Measurements from ENCODE around the gene ZNF593. TPM values are rescaled to one million over a fixed set of nuclear protein-coding genes. Genes with fewer than 3 reads are reported as not detected.

The ZNF593 gene
- total RNA-seq, 1 donor from 2014 or later, result 11.6 TPM

DNA sequence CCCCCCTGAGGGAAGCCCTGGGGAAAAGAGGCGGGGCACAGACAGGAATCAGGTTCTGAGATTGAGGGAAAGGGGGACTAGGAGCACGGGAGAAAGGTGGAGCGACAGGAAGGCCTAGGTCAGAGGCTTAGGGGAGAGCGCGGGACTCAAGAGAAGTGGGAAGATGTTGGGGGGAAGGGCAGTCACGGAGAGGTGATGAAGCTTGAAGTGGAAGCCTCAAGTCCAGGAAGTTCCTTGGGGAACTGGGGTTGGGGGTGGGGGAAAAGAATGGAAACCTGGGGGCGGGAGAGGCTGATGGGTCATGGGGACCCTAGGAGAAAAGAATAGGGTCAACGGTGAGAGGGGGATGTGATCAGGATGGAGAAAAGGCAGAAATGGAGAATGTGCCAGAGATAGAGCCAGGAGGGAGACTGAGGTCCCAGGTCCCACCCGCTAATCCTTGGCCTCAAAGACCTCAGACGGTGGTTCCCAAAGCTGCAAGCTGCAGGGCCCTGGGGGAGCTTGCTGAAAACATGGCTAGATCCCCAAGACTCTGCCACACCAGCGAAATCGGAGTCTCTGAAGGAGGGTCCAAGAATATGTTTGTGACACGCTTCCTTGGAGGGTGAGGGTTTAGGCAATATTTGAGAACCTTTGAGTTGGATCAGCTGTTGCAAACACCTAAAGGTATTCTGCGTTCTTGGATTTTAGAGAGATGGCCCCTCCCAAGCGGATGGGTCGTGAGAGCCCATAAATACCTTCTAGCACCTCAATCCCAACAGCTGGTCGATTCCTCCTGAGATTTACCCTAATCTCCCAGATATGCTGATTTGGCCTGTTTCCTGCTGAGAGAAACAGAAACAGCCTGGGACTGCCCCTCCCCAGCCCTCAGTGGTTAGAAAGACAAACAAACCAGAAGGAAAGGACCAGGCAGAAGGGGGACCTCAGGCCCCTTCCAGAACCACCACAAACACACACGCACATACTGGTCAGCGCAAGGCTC lies 4.6 kb upstream of the ZNF593 start:
- intact Hi-C loops (cut with micrococcal nuclease), result loop anchor here (10.0 kb wide), 1 partner anchor 60 kb away; no protein-coding TSS in a partner anchor
- no peak for DNase-seq
- ATAC-seq, result no peak

DNA sequence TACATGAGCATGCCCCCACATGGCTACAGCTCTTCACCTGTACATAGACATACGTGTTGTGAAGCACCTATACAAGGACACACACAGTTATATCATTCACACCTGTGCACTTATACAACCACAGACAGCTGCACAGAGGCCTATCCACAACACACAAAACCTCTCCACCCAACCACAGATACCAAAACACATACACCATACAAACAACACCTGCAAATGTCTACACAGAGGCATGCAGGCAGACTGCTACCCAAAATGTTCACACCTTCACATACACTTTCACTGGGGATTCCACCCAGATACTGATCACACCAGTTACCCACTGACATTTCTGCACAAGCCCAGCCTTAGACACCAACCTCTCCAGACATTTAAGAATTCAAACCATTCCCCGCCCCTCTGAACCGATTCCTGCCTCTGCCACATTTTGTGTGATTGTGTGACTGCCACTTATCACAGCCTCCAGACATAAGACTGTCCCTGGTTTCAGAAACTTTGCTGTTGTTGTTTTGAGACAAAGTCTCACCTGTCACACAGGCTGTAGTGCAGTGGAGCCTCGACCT lies 2.9 kb upstream of the ZNF593 start:
- DNase-seq, result no peak
- intact Hi-C loops (cut with micrococcal nuclease), result loop anchor here (10.0 kb wide), 1 partner anchor 62 kb away; no protein-coding TSS in a partner anchor
- no peak for ATAC-seq

DNA sequence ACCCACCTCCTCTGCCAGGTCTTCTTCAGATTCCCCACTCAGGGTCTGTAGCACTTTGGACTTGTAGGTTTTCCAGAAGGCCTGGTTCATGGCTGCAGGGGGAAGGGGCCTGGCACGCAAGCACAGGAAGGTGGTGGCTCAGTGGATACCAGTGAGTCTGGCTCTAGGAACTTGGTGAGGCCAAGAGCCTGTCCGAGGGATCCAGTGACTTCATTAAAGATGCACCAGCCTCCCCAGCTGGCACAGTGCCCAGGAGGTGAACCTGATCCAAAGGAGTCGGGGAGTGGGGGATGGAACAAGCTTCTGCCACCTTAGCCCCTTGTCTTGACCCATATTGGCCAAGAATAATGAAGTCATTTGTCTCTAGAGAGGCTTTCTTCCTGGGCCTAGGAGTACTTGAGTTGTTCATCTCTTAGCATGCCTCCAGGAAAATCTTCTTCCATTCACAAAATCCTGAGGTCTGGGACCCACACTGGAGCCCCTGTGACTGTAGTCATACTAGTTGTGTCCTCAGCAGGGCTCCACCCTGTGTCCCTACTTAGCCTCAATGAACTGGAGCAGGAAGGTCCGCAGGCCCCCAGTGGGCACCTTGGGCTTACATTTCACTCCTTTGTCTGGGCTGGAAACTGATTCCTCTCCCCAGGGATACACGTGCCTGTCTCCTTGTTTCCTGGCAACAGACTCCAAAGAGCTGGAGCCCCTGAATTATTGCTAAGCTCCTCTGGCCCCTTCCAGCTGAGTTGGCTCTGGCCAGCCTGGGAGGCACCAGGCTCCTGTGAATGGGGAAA lies 1.1 kb upstream of the ZNF593 start, which contains the start of gene C1orf232:
TSS of gene C1orf232 (minus strand) at position 554 of the 788 bp plus-strand sequence. CDS start at position 90, 464 bp downstream.
- ATAC-seq, result no peak

DNA sequence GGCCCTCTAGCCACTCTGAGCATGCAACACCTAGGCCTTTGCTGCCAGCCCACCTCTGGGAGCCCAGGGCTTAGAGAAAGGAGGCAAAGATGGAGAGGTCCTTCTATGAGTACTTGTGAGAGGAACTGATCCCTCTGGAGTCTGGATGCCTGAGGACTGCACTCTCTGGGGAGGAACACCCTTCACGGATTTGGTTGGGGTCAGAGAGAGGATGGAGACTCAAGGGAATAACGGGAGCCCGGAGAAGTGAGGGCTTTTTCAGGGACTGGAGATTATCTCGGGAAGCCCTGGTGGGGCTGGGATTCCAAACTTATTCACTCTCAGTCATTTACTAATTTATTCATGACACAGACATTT lies 532 bp upstream of the ZNF593 start:
- intact Hi-C loops (cut with micrococcal nuclease), result loop anchor here (10.0 kb wide), 1 partner anchor 64 kb away; no protein-coding TSS in a partner anchor
- ATAC-seq (no peak), DNase-seq (no peak)

More for the DNA sequence above, 1.1 kb upstream of the ZNF593 start, which contains the start of gene C1orf232:
- intact Hi-C loops (cut with micrococcal nuclease), result loop anchor here (10.0 kb wide), 1 partner anchor 64 kb away; no protein-coding TSS in a partner anchor
- no peak for DNase-seq

DNA sequence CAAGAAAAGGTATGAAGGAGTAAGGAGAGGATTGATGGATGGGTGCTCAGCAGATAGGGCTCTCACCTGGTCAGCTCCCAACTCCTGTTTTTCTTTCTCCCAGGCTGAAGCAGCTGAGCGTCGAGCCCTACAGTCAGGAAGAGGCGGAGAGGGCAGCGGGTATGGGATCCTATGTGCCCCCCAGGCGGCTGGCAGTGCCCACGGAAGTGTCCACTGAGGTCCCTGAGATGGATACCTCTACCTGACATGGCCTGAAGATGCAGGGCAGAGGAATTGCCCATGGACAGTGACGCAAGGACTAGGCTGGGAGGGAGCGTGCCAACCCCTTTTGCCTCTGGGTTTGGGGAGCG lies 739 bp downstream of the ZNF593 start:
- no peak for ATAC-seq
- intact Hi-C loops (cut with micrococcal nuclease), result no loop called here
- no peak for DNase-seq

DNA sequence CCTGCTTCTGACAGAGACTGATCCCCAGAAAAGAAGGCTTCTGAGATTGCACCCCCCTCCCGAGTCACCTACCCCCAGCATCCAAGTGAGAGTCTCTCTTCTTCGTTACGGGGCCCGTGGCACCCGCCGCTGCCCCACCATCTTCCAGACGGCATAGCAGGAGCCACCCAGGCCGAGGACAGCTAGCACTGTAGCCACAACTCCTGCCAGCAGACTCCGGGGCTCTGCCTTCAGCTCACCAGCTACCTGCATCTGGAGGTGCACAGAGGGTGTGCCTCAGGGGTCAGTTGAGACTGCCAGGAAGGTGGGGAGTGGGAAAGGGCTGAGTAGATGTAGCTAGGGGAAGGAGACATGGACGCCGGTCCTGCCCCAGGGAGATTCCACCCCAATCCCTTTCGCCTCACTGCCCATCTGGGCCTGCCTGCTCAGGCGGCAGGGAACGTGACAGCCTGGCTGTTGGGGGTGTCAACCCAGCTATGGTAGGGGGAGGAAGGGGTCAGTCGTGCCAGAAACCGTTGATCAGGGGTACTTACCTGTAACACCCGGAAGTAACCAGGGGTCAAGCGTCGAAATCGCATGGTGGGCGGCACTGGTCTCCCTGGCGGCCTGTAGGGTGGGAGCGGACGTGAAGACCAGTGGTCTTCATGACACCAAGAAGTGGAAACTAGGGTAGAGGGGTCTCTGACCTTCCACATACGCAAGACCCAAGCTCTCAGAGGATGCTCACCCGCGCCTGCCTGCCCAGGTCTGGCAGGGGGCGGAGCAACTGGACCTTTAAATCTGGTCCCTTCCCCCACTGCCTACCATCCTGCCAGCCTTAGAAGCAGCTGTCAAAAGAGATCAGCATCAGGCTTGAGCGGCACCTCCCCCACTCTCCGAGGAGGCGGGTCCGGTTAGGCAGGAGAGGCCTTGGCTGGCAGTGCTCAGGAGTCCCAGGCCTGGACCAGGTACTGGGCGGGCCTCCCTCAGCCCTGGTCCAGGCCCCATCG lies 1.7 kb downstream of the ZNF593 start, which contains the start of gene ZNF593OS:
TSS of gene ZNF593OS (minus strand) at position 749 of the 989 bp plus-strand sequence. CDS start at position 578, 171 bp downstream.
- ATAC-seq (no peak), DNase-seq (no peak)
- intact Hi-C loops (cut with micrococcal nuclease), result no loop called here

DNA sequence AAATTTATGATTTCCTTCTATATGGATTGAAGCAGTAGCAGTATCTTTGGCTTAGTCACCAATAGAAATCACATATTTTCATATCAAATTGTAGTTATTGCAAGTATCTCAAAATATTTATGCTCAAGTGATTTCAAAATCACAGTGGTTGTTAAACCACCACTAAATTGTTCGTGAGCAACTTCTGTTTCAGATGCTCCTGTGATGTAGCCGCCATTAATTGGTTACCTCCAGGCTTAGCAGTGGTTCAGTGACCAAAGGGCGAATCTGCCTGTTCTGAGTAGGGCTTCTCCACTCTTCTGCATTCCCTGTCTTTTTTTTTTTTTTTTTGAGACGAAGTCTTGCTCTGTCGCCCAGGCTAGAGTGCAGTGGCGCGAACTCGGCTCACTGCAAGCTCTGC lies 5.6 kb downstream of the ZNF593 start:
- DNase-seq (no peak), ATAC-seq (no peak)
- intact Hi-C loops (cut with micrococcal nuclease), result no loop called here

DNA sequence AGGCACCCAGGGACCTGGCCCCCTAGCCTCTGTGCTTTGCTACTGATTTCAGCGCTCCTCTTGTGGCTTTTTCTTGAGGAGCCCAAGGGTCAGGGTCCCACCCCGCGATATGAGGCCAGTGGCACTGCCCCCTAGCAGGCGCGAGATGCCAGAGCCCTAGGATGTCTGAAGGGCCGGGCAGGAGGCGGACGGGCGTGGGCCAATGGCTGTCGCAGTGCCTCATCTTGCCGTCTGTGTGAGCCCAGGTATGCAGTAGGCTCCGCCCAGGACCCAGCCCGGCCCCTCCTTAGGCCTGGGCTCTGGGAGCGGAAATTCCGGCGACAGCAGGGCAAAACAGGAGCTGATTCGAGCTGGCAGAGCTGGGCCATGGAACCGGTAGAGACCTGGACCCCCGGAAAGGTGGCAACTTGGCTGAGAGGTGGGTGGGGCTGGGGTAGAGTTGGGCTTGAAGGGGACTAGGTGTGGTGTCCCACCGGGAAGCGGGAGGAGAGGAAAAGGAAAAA lies 7.5 kb downstream of the ZNF593 start, which contains the start of gene CNKSR1:
TSS of gene CNKSR1 (plus strand) at position 310 of the 503 bp plus-strand sequence. CDS start at position 367, 57 bp downstream.
- intact Hi-C loops (cut with micrococcal nuclease), result no loop called here
- no peak for ATAC-seq
- no peak for DNase-seq

DNA sequence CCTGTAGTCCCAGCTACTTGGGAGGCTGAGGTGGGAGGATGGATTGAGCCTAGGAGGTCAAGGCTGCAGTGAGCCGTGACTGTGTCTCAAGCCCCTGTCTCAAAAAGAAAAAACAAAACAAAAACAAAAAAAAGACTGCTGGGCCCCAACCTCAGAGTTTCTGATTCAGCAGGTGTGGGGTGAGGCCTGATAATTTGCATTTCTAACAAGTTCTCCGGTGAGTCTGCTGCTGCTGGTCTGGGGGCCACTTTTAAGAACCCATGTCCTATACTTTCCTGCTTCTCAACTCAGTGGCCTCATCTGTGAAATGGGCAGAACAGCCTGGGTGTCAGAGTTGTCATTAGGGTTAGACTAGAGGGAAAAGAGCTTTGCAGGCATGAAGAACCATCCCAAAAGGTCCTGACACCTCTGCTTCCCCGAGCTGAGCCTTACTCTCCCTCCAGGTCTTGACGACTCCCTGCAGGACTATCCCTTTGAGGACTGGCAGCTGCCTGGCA lies 10.3 kb downstream of the ZNF593 start:
- intact Hi-C loops (cut with micrococcal nuclease), result no loop called here
- ATAC-seq (no peak), DNase-seq (no peak)

DNA sequence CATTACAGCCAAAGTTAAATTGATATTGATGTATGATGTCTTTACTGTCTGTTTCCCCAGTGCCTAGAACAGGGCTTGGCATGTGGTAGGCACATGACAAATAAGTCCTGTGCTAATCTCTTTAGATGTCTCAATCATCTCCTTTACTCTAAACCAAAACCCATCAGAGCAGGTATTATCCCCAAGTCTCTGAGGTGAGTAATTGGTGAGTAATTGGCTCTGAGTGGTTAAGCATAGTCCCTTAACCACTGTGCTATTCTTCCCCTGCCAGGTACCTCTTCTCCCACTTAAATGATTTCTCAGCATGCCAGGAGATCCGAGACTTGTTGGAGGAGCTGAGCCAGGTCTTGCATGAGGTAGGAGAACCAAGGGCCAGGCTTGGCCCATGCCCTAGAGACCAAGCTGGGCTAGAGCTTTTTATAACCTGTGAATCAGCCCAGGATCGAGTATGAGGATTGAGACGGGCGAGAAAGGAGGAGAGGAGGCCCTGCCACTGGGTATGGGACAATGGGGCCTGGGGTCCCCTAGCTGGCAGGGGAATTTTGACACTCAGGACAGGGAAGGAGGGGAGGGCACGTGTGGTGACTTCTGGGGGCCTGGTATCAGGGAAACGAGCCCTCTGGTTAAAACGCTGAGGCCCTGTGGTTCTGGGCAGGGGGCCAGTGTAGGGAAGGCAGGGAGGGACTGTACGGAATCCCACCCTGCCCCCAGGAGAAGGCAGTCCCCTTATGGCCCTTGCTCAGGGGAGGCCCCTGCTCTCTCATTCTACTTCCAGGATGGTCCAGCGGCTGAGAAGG lies 12.1 kb downstream of the ZNF593 start:
- intact Hi-C loops (cut with micrococcal nuclease), result no loop called here
- DNase-seq (no peak), ATAC-seq (peak; percentile 75)

DNA sequence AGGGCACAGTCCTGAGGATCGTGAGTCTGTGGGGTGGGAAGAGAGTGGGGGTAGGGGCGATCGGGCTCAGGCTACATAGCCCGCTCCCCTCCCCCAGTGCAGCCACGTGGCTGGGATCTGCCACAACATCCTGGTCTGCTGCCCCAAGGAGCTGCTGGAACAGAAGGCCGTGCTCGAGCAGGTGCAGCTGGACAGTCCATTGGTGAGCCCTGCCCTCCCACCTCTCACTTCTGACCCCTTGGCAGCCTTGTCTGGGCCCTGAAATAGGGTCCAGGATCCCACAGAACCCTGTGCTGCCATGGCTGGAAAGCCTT lies 12.6 kb downstream of the ZNF593 start:
- ATAC-seq, result no peak
- intact Hi-C loops (cut with micrococcal nuclease), result no loop called here
- no peak for DNase-seq

DNA sequence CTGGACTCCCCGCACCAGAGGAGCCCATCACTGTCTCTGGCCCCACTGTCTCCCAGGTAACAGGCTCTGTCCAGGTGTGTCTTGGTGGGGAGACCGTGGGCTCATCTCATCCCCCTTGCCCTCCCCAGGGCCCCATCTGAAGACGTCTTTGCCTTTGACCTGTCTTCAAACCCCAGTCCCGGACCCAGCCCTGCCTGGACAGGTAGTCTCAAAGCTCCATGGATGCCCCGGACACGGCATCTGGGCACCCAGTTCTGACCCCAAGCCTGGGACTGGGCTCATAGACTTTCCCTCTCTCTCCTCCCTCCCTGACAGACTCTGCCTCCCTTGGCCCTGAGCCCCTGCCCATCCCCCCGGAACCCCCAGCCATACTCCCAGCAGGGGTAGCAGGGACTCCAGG lies 14.4 kb downstream of the ZNF593 start:
- ATAC-seq (no peak), DNase-seq (no peak)
- intact Hi-C loops (cut with micrococcal nuclease), result no loop called here

DNA sequence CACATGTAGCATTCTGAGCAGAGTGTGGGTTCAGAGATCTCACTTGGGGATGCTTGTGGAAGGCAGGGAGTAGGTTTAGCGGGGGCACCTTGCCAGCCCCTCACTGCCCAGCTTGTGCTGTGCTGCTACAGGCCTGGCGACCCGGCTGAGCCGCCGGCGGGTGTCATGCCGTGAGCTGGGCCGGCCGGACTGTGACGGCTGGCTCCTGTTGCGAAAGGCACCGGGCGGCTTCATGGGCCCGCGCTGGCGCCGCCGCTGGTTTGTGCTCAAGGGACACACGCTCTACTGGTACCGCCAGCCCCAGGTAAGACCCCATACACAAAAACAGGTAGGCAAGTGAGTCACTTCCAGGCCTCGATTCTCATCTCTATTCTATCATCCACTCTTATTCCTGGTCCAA lies 15.2 kb downstream of the ZNF593 start:
- ATAC-seq (no peak), DNase-seq (no peak)
- intact Hi-C loops (cut with micrococcal nuclease), result no loop called here

DNA sequence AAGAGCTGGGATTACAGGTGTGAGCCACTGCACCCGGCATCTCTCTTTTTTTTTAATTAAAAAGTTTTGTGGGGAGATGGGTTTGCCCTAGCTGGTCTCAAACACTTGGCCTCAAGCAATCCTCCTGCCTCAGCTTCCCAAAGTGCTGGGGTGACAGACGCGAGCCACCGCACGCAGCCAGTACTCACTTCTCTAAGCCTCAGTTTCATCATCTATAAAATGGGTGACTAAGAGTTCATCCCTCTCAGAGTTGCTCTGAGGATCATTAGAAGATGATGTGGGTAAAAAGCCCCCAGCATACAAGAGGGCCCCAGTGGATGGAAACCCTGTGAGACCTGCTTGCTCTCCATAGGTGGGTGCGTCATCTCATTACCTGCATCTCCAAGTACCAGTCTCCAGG lies 18.2 kb downstream of the ZNF593 start:
- intact Hi-C loops (cut with micrococcal nuclease), result no loop called here
- no peak for DNase-seq
- no peak for ATAC-seq

DNA sequence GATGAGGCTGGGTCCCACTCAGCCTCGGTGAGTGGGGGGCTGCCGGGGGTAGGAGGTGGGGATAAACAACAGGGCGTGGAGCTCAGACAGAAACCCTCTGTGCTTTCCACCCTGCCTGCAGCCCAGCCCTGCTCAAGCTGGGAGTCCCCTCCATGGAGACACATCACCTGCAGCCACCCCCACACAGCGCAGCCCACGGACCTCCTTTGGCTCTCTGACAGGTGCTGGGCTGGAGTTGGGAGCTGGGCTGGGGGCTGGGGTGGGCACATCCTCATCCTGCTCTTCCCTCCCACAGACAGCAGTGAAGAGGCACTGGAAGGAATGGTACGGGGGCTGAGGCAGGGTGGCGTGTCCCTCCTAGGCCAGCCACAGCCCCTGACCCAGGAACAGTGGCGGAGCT lies 18.8 kb downstream of the ZNF593 start:
- intact Hi-C loops (cut with micrococcal nuclease), result no loop called here

DNA sequence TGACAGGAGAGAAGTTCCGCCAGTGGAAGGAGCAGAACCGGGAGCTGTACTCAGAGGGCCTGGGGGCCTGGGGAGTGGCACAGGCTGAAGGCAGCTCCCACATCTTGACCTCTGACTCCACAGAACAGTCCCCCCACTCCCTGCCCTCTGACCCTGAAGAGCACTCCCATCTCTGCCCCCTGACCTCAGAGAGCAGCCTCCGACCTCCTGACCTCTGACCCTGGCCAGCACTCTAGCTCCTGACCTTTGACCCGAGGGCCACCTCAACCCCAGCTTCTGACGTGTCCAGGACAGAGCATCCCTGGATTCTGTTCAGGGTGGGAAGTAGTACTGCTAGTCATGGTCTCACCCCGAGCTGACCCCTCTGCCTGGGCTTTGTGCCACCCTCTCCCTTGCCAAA lies 19.6 kb downstream of the ZNF593 start:
- DNase-seq (no peak), ATAC-seq (no peak)
- intact Hi-C loops (cut with micrococcal nuclease), result no loop called here

More for the DNA sequence above, 18.8 kb downstream of the ZNF593 start:
- no peak for DNase-seq
- no peak for ATAC-seq

DNA sequence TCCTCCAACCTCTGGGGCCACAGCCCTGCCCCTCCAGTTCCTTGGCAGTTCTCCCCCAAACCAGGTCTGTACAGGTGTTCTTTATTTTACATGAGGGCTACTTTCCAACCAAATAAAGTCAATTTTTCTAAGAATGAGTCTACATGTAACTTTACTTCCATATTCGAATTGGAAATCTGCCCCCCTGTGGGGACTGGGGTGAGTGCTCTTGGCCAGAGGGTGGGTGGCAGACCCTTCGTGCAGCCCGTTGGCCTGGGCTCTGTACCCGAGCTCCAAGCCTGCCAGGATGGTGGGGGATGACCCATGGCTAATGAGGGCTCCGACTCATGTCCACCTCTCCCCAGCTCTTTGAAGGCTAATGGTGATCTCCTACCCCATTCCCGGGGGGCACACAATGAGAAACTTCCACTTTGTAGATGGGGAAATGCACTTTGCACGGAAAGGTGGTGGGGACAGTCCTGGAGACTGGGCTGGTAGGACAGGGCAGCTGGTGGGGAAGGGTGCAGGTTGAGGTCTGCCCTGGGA lies 20.1 kb downstream of the ZNF593 start:
- intact Hi-C loops (cut with micrococcal nuclease), result no loop called here
- ATAC-seq, result no peak

More for the DNA sequence above, 20.1 kb downstream of the ZNF593 start:
- no peak for DNase-seq
